GM21390 (cell line): Measurements from ENCODE around the gene FRAS1.

Experiments
- ATAC-seq: cut with Tn5 transposase; IDR thresholded peaks from one replicate; pipeline ENCODE4 v1.9.1; 2021; ENCODE audit not compliant: unreplicated experiment

The FRAS1 gene

GRCh38 chr4:78357122-78357521 lies 300.0 kb downstream of the FRAS1 start:
- no peak for ATAC-seq

GRCh38 chr4:78360466-78360865 lies 303.3 kb downstream of the FRAS1 start:
- no peak for ATAC-seq

DNA sequence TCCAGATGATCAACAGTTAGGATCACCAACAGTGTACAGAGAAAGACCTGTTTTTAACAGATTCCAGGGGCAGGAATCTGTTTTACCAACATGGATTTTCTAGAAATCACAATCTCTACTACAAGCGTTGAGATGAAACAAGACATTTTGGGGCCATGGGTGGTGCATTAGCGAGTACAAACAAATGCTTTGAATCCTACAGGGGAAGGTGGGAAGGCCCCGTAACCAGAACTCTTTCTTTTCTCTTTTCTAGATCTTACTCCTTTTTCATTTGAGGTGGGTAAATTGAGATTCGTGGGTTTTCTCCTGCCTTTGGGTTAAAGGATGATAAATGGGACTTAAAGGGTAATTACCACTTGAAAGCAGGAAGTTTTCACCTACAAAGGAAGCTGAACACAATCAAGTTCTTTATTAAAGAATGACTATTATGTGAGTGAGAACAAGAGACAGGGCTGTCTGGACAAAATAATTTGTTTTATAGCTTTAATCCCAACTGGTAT lies 304.5 kb downstream of the FRAS1 start:
- ATAC-seq: no peak

DNA sequence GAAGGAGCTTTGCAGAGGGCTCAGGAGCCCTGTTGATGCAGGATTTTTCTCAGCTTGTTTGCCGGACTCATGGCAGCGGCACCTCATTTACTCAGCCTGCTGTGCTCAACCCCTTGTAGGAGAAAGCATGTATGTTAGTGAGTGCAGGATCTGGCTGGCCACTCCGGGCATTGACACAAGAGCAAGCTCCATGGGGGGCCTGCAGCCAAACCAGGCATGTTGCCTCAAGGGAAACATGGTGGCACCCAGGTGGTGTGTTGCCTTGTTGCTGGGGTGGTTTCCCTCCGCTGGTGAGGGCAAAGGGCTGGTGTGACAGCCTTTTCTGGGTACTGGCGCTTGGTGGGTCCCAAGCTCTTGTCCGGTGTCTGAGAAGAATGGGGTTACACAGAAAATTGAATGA lies 305.2 kb downstream of the FRAS1 start:
- ATAC-seq: no peak

DNA sequence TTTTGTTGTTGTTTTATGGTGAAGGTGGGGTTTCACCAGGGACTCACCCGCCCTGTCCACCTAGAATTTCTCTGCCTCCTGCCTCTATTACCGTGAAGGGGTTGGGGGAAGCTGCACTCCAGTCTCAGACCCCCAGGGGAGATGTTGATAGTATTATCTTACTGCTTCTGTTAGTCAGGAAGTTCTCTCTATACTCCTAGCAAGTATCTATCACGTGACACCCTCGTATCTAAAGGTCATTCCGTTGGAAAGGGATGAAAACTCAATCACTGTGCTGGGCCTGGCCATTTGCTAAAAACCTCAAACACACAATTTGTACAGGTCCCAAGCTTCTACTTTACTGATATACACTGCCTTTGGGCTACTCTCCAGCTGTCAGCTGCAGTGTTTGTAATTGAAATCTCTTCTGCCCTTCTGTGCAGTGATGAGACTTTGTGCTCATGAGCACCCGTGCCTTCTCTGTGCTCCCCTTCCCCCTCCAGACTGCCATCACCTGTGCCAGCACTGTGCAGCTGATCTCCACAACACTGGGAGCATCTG lies 306.0 kb downstream of the FRAS1 start:
- ATAC-seq: no peak

GRCh38 chr4:78369679-78370078 lies 312.6 kb downstream of the FRAS1 start:
- ATAC-seq: no peak

DNA sequence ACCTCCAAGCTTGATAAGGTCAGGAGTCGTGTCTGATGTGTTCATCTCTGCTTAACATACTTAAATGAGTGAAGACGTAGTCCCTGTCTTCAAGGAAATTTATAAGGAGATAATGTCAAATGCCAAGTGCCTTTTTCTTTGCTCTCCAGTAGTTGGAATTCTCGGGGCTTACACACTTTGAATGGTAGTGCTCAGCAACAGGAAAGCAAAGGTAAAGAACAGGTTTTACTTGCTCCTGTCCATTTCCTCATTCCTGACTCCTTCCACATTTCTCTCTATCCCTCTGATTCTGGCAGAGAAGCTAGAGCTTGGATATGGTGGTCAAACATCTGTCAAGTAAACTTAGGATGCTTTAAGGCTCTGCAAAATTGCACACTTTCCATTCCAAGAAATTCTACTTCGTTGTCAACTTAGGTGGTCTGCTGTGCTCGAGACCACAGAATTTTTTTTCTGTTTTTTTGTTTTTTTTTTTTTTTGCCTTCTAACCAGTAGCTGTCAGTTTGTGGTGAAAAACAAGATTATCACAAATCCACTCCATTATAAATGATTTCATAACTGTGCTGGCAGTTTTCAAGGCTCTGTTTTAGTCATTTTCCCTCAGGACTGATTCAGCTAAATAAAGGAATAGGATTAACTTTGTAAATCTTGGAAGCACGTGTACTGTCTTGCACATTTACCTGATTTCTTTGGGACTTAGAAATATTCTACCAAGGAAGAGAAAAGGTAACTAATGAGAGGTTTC lies 313.7 kb downstream of the FRAS1 start:
- no peak for ATAC-seq

GRCh38 chr4:78372355-78372988 lies 315.3 kb downstream of the FRAS1 start:
- no peak for ATAC-seq

DNA sequence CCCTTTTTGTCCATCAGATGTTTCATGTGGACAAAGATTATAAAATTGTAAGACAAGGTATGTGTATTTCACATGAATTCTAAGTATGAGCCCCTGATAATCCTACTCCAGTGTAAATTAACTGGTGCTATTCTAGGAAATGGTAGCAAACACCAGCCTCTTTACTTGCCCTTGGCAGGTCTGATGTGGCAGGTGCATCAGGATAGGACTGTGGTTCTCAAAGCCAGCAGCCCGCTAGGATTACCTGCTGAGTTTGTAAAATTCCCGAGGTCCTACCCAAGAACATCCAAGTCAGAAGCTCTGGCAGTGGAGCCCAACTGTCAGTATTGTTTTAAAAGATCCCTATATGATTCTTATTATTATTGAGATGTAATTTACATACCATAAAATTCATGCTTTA lies 320.4 kb downstream of the FRAS1 start:
- ATAC-seq: no peak

DNA sequence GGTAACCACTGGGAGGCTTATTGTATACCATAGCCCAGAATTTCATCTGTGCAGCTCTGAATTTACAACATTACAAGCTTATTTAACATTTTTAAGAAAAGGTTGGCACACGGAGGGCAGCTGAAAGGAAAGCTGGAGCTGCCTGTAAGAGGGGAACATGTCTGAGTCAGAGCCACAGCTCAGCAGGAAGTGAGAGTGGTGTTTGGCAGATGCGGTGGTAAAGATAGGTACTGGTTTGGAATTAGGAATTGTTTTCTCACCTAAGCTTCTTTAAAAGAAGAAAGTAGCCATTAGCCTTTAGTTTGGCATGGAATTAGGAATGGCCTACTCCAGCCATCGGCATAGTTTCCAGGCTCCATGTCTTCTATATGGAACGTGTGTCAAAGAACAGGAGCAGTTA lies 321.9 kb downstream of the FRAS1 start:
- ATAC-seq: no peak

DNA sequence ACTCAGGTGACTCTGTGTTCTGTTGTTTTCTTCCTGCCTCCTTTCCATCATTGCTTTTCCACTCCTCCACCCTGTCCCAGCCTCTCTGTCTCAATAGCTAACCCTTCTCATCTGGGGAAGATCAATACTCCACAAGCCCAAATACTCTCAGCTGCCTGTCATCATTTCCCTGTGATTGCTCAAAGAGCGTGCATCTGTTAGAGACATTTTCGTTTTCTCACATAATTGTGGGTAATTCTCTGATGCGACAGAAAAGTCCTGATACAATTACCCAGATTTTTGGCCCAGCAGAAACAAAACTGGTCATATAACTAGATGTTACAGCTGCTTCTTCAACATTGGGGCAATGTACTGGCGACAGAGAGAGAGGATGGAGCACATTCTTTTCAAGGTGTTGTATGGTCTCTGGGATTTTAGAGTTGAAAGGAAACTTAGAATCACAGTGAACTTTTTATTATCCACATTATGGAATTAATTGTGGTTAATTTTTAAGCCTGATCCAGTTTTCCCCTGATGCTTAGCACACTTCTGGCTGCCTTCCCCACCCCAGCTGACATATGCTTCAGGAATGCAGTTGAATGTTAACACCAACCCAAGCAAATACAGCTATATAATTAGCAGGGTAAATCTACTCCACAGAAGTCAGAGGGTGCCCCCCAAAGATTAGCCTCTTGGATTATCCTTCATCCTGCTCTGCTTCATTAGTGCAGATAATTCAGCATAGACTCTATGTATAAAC lies 323.0 kb downstream of the FRAS1 start:
- ATAC-seq: no peak

GRCh38 chr4:78386679-78387078 lies 329.6 kb downstream of the FRAS1 start:
- ATAC-seq: no peak

- ATAC-seq: no peak
These were observed 338.5 kb downstream of the FRAS1 start for GRCh38 chr4:78395642-78396041.

DNA sequence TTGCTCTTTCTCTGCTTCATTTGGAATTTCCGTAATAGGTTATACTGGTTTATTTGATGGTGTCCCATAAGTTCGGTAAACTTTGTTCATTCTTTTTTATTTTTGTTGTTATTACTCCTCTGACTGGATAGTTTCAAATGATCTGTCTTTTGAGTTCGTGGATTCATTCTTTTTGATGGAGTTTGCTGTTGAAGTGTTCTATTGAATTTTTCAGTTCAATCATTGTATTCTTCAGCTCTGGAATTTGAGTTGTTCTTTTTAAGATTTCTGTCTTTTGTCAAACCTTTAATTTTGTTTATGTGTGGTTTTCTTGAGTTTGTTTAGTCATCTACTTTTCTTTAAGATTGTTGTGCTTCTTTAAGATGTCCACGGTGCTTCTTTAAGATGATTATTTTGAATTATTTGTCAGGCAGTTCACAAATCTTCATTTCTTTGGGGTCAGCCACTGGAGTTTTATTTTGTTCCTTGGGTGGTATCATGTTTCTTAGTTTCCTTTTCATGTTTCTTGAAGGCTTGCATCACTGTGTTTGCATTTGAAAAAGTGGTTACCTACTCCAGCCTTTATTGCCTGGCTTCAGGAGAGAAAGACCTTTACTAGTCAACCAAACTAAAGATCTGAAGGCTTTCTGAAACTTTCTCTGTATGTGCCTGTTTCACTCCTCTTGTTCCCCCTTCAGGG lies 339.6 kb downstream of the FRAS1 start:
- no peak for ATAC-seq

DNA sequence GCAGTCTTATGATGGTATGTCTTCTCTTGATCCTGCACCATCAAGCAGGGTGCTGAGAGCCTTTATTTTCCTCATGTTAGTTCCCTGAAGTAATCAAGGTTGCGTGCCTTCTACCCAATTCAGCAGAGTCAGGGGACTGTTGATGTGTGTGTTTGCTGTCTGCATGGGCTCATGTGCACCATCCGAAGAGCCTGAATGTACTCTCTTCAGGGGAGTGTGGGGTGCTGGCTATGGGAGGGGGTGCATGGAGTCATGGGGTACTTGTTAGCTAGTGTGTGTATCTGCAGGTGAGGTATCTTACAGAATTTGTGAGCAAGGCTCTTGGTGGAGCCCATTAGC lies 340.1 kb downstream of the FRAS1 start:
- no peak for ATAC-seq

DNA sequence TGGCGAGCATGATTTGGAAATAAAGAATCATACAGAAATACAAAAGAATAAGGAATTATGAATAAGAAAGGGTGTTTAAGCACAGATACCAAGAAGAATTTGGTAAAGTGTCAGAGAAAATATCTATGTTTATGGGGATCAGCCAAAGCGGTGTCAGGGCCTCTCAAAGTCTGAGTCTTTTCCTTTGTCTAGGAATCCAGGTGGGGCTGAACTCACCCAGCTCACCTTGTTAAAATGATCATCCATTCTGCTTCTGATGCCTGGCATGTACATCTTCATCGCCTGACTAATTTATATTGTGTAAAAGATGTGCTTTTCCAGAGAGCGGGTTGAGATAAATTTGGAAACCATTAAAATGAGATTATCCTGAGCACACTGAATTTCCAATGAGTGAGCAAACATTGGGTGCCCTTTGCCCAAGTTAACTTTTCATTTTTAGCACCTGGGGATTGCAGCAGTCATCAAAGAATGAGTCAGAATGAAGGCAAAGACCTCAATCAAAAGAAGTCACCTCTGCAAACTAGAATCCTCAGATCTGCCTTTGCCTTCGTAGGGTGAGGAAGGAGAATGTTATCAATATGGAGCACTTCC lies 352.6 kb downstream of the FRAS1 start:
- ATAC-seq: no peak

DNA sequence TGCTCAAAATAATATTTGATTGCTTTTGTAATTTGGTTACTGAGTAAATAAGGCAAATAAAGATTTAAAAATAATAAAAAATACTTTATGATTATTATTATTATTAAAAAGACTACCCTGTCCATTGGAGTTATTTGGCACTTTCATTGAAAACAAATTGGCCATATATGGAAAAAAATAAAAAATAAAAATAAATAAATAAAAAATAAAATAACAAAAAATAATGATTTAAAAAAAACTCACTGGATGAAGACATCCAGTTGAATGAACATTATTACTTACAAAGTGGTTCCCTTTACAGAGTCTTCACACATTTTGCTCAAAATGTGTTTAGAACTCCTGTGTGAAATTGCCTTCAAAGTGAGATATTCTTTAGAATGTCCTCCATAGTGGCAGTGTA lies 353.1 kb downstream of the FRAS1 start:
- ATAC-seq: no peak

DNA sequence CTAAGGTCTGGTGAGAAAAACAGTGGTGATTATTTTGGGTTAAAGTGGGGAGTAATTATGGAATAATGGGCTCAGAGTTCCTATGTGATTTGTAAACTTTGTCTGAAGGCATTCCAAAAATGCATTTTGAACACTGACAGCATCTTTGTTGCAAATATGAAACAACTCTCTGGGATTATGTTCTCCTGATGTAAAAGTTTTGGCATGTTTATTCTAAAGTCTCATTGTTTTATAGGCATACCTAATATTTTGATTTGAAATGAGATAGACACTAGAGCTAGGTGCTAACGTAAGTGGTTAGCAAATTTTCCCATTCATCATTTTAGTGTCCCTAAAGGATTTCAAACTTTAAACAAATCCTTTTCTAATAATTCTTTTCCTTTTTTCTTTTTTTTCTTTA lies 353.6 kb downstream of the FRAS1 start:
- no peak for ATAC-seq

DNA sequence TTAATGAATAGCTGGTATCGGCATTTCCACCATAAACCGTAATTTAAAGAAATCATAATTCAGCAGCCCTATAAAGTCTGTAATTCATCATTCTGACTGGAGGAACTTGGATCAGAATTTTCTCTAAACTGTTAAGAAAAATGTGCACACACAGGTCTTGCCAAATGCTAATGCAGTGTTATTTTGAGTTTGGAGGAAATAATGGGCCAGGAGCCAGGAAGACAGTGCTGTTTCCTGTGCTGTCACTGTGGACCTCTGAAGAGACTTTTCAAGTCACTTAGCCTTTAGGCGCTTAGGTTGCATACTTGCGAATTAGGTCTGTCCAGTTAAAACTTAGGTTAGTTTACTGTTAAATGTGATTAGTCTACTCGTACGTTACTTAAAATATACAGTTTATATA lies 357.0 kb downstream of the FRAS1 start:
- no peak for ATAC-seq

GRCh38 chr4:78417603-78418002 lies 360.5 kb downstream of the FRAS1 start:
- no peak for ATAC-seq

GRCh38 chr4:78418406-78418805 lies 361.3 kb downstream of the FRAS1 start:
- ATAC-seq: no peak
